ENCODE measurements around the gene NR5A1. TPM values are rescaled to one million over a fixed set of nuclear protein-coding genes. Genes with fewer than 3 reads are reported as not detected.

The NR5A1 gene
- total RNA-seq, 1 experiment from 2014 or later = 0.64 TPM

DNA sequence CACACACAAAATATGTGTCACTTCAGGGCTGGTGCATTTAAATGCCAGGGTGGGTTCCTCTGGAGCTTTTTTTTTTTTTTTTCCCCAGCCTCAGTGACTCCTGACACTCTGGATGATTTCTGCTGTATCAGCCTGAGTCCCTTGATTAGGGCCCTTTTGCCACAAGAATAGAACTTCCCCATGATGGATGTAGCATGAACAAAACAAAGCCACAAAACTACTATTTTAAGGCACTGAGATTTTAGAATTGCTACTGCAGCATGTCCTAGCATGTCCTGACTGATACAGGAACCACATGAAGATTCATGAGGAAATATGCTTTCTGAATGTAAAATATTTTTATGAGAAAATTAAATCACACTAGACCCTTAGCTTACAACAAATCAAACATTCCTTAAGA is 70.9 kb downstream of the NR5A1 start:
- POLR2A ChIA-PET = no interaction called here
- no peak for ATAC-seq

More for the DNA sequence above, 70.9 kb downstream of the NR5A1 start:
- H3K9me3 ChIP-seq (ENCODE audit: control insufficient read depth in 1 of 2, insufficient read depth in 1 of 2, low read depth in 1 of 2, low read length in 2 of 2) = no peaks in the 10 kb centered on the region
- no peaks in the 10 kb centered on the region for H3K27me3 ChIP-seq (ENCODE audit: insufficient read depth, low read length)
- no peak for DNase-seq (ENCODE audit: low read depth, low spot score)
- no peak overlapping the region for H3K9ac ChIP-seq (ENCODE audit: low read length)
- RAD21 ChIA-PET (ENCODE audit: low non-redundant PET in 1 of 2, low total read pairs in 2 of 2, uncharacterized antibody in 2 of 2, unreplicated experiment in 2 of 2) = no interaction called here
- BruUV-seq (replicated peaks) = no TSS peak
- H3K4me2 ChIP-seq (ENCODE audit: low read length) = no peak overlapping the region
- CTCF ChIA-PET = no interaction called here
- no peaks in the 10 kb centered on the region for H3K79me2 ChIP-seq (ENCODE audit: insufficient read depth, low read length)
- H3K36me3 ChIP-seq (ENCODE audit: control insufficient read depth in 1 of 2, insufficient read depth in 2 of 2, low read length in 2 of 2) = no peaks in the 10 kb centered on the region
- H3K4me1 ChIP-seq (ENCODE audit: control insufficient read depth in 1 of 2, insufficient read depth in 2 of 2, low read length in 2 of 2) = peaks cover 0 to 3% of the 10 kb centered on the region in 2 experiments; a peak in 1 of 4 replicates
- no peaks in the 10 kb centered on the region for H4K20me1 ChIP-seq (ENCODE audit: insufficient read depth)
- no peak overlapping the region for H3K27ac ChIP-seq (ENCODE audit: low read depth, low read length)
- H3K9me2 ChIP-seq (ENCODE audit: insufficient read depth) = no peaks in the 10 kb centered on the region
- intact Hi-C loops (cut with micrococcal nuclease) = no loop called here
- no peak for TF ChIP-seq ZFX (IDR thresholded peaks at IDR 0.05)
- no peak for TF ChIP-seq EZH2phosphoT487 (IDR thresholded peaks at IDR 0.05; ENCODE audit: borderline replicate concordance)
- no peak for TF ChIP-seq YY1 (IDR thresholded peaks at IDR 0.05; ENCODE audit: extremely low read depth, insufficient replicate concordance, low read depth, low read length)
- TF ChIP-seq, protein P1, sequence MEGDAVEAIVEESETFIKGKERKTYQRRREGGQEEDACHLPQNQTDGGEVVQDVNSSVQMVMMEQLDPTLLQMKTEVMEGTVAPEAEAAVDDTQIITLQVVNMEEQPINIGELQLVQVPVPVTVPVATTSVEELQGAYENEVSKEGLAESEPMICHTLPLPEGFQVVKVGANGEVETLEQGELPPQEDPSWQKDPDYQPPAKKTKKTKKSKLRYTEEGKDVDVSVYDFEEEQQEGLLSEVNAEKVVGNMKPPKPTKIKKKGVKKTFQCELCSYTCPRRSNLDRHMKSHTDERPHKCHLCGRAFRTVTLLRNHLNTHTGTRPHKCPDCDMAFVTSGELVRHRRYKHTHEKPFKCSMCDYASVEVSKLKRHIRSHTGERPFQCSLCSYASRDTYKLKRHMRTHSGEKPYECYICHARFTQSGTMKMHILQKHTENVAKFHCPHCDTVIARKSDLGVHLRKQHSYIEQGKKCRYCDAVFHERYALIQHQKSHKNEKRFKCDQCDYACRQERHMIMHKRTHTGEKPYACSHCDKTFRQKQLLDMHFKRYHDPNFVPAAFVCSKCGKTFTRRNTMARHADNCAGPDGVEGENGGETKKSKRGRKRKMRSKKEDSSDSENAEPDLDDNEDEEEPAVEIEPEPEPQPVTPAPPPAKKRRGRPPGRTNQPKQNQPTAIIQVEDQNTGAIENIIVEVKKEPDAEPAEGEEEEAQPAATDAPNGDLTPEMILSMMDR (IDR thresholded peaks at IDR 0.05 in 2 of 3, conservative IDR thresholded peaks at IDR 0.05 in 1 of 3; ENCODE audit: borderline replicate concordance in 1 of 3, insufficient read depth in 1 of 3, low read depth in 2 of 3, low read length in 2 of 3) = no peak
- no peak for TF ChIP-seq ELF1 (IDR thresholded peaks at IDR 0.05; ENCODE audit: borderline replicate concordance, low read depth)
- TF ChIP-seq POLR2AphosphoS5 (IDR thresholded peaks at IDR 0.05; ENCODE audit: low read depth, low read length) = no peak
- TF ChIP-seq ZNF274 (IDR thresholded peaks at IDR 0.05; ENCODE audit: low read depth, low read length) = no peak
- no peak for TF ChIP-seq RAD21 (IDR thresholded peaks at IDR 0.05; ENCODE audit: low read depth)
- TF ChIP-seq EGR1 (IDR thresholded peaks at IDR 0.05; ENCODE audit: low read depth) = no peak
- TF ChIP-seq, protein P2, sequence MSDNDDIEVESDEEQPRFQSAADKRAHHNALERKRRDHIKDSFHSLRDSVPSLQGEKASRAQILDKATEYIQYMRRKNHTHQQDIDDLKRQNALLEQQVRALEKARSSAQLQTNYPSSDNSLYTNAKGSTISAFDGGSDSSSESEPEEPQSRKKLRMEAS (IDR thresholded peaks at IDR 0.05) = no peak
- no peak for TF ChIP-seq CBX3 (IDR thresholded peaks at IDR 0.05; ENCODE audit: low read depth)
- no peak for TF ChIP-seq REST (IDR thresholded peaks at IDR 0.05; ENCODE audit: low read depth)
- TF ChIP-seq POLR2A (IDR thresholded peaks at IDR 0.05; ENCODE audit: borderline replicate concordance, extremely low read depth, insufficient read depth, insufficient read length) = no peak
- no peak for TF ChIP-seq ATF3 (IDR thresholded peaks at IDR 0.05)
- no peak overlapping the region for H2AFZ ChIP-seq (ENCODE audit: low read depth, low read length, poor library complexity, severe bottlenecking)
- no peak overlapping the region for H3K4me3 ChIP-seq (replicated peaks in 1 of 2; ENCODE audit: low read depth in 1 of 2, low read length in 2 of 2)

Measured in HCT116 (cell line).